Mesenchymal stem cell (in vitro differentiated cells and primary cell): Measurements from ENCODE around the gene MARF1. TPM values are rescaled to one million over a fixed set of nuclear protein-coding genes. Genes with fewer than 3 reads are reported as not detected.
A peak's percentile ranks its signal among the peaks of the same experiment; 100 is the strongest.
"Not testable (repeated sequence)": the region's sequence is repeated elsewhere in the genome, so short reads cannot be mapped to it uniquely, and the experiment has no call there.

Source experiments
- DNase-seq: peaks from one replicate; pipeline ENCODE4 v3.0.0-alpha.2; 2013
- H2AFZ ChIP-seq: one replicate; pipeline ENCODE4 v1.6.1; 2013; ENCODE audit warnings: low read depth, mild to moderate bottlenecking, control low read depth, inconsistent platforms, low read length, moderate library complexity
- H2AK5ac ChIP-seq: 2 replicates; pipeline ENCODE4 v1.6.1; 2013; ENCODE audit warnings: low read length, moderate library complexity, mild to moderate bottlenecking, inconsistent platforms; ENCODE audit not compliant: severe bottlenecking
- H2BK120ac ChIP-seq: one replicate; pipeline ENCODE4 v1.6.1; 2013; ENCODE audit warnings: low read depth, mild to moderate bottlenecking, inconsistent platforms, low read length, moderate library complexity
- H2BK12ac ChIP-seq, 2 experiments: one replicate each; pipeline ENCODE4 v1.6.1; 2013; ENCODE audit warnings: inconsistent platforms in 2 of 2, low read length in 2 of 2, mild to moderate bottlenecking in 2 of 2, moderate library complexity in 2 of 2, control low read depth in 1 of 2
- H2BK15ac ChIP-seq: one replicate; pipeline ENCODE4 v1.6.1; 2013; ENCODE audit warnings: mild to moderate bottlenecking, low read depth, inconsistent platforms; ENCODE audit not compliant: poor library complexity, severe bottlenecking
- H2BK5ac ChIP-seq: 2 replicates; pipeline ENCODE4 v1.6.1; 2013; ENCODE audit warnings: low read depth, mild to moderate bottlenecking, low read length, control low read depth, inconsistent platforms; ENCODE audit not compliant: poor library complexity, severe bottlenecking
- H3K14ac ChIP-seq, 2 experiments: one replicate each; pipeline ENCODE4 v1.6.1; 2013; ENCODE audit warnings: inconsistent platforms in 2 of 2, low read length in 2 of 2, control low read depth in 1 of 2, mild to moderate bottlenecking in 1 of 2, moderate library complexity in 1 of 2
- H3K18ac ChIP-seq, 2 experiments: one replicate each; pipeline ENCODE4 v1.6.1; 2013; ENCODE audit warnings: inconsistent platforms in 2 of 2, low read length in 2 of 2, control low read depth in 1 of 2, low read depth in 1 of 2, mild to moderate bottlenecking in 1 of 2
- H3K23ac ChIP-seq, 2 experiments: one replicate each; pipeline ENCODE4 v1.6.1; 2013; ENCODE audit warnings: inconsistent platforms in 2 of 2, low read length in 2 of 2, mild to moderate bottlenecking in 2 of 2, moderate library complexity in 2 of 2, control low read depth in 1 of 2
- H3K27ac ChIP-seq: 2 replicates; pipeline ENCODE4 v1.5.1; 2013; ENCODE audit warnings: mild to moderate bottlenecking, moderate library complexity, low read length, control low read depth, inconsistent platforms; ENCODE audit not compliant: poor library complexity, severe bottlenecking
- H3K27me3 ChIP-seq, 2 experiments: 2 replicates each; pipeline versions ENCODE4 v1.6.1 to v1.7.0; 2013; ENCODE audit warnings: low read length in 2 of 2, mild to moderate bottlenecking in 2 of 2, moderate library complexity in 2 of 2, control low read depth in 1 of 2, inconsistent platforms in 1 of 2; ENCODE audit not compliant: control insufficient read depth in 1 of 2, insufficient read depth in 1 of 2
- H3K36me3 ChIP-seq, 2 experiments: 2 replicates each; pipeline versions ENCODE4 v1.6.1 to v1.7.0; 2013; ENCODE audit warnings: low read length in 2 of 2, control low read depth in 1 of 2, inconsistent platforms in 1 of 2, low read depth in 1 of 2, mild to moderate bottlenecking in 1 of 2; ENCODE audit not compliant: insufficient read depth in 2 of 2, control insufficient read depth in 1 of 2
- H3K4ac ChIP-seq, 2 experiments: one replicate each; pipeline ENCODE4 v1.6.1; 2013; ENCODE audit warnings: inconsistent platforms in 2 of 2, low read length in 2 of 2, mild to moderate bottlenecking in 2 of 2, moderate library complexity in 2 of 2, control low read depth in 1 of 2, low read depth in 1 of 2
- H3K4me1 ChIP-seq: 2 replicates; pipeline ENCODE4 v1.6.1; 2013; ENCODE audit warnings: low read depth, low read length, control low read depth; ENCODE audit not compliant: control insufficient read depth, insufficient read depth
- H3K4me2 ChIP-seq: 2 replicates; pipeline ENCODE4 v1.6.1; 2013; ENCODE audit warnings: low read length, mild to moderate bottlenecking, inconsistent platforms; ENCODE audit not compliant: poor library complexity, severe bottlenecking
- H3K4me3 ChIP-seq, 2 experiments: 2 replicates each; pipeline versions ENCODE4 v1.5.1 to v1.7.0; 2013; ENCODE audit warnings: low read length in 2 of 2, mild to moderate bottlenecking in 2 of 2, control low read depth in 1 of 2, low read depth in 1 of 2; ENCODE audit not compliant: insufficient read depth in 1 of 2
- H3K79me1 ChIP-seq: replicated peaks from 2 replicates; pipeline ENCODE4 v1.6.1; 2013; ENCODE audit warnings: mild to moderate bottlenecking, control low read depth, low read length, inconsistent platforms; ENCODE audit not compliant: poor library complexity, severe bottlenecking
- H3K9ac ChIP-seq: 2 replicates; pipeline ENCODE4 v1.7.0; 2013; ENCODE audit warnings: mild to moderate bottlenecking, low read length, moderate library complexity
- H3K9me3 ChIP-seq: 2 replicates; pipeline ENCODE4 v1.7.0; 2013; ENCODE audit warnings: mild to moderate bottlenecking, low read length; ENCODE audit not compliant: control insufficient read depth
- H4K8ac ChIP-seq: one replicate; pipeline ENCODE4 v1.6.1; 2013; ENCODE audit warnings: inconsistent platforms, mild to moderate bottlenecking, low read length, moderate library complexity
- H4K91ac ChIP-seq: one replicate; pipeline ENCODE4 v1.6.1; 2013; ENCODE audit warnings: mild to moderate bottlenecking, low read length, inconsistent platforms
- WGBS: methylation state at CpG from one replicate; pipeline ENCODE4 v1.1.7; 2013; ENCODE audit warnings: mixed read lengths; 5-methylcytosine and 5-hydroxymethylcytosine counted together
- polyA plus RNA-seq, 2 experiments: library from polyadenylated mRNA; stranded (reverse); fragments of 200-250 nt; gene quantifications; one replicate each; pipeline ENCODE4 v1.2.3, GENCODE V29; 2013

The MARF1 gene, protein sequence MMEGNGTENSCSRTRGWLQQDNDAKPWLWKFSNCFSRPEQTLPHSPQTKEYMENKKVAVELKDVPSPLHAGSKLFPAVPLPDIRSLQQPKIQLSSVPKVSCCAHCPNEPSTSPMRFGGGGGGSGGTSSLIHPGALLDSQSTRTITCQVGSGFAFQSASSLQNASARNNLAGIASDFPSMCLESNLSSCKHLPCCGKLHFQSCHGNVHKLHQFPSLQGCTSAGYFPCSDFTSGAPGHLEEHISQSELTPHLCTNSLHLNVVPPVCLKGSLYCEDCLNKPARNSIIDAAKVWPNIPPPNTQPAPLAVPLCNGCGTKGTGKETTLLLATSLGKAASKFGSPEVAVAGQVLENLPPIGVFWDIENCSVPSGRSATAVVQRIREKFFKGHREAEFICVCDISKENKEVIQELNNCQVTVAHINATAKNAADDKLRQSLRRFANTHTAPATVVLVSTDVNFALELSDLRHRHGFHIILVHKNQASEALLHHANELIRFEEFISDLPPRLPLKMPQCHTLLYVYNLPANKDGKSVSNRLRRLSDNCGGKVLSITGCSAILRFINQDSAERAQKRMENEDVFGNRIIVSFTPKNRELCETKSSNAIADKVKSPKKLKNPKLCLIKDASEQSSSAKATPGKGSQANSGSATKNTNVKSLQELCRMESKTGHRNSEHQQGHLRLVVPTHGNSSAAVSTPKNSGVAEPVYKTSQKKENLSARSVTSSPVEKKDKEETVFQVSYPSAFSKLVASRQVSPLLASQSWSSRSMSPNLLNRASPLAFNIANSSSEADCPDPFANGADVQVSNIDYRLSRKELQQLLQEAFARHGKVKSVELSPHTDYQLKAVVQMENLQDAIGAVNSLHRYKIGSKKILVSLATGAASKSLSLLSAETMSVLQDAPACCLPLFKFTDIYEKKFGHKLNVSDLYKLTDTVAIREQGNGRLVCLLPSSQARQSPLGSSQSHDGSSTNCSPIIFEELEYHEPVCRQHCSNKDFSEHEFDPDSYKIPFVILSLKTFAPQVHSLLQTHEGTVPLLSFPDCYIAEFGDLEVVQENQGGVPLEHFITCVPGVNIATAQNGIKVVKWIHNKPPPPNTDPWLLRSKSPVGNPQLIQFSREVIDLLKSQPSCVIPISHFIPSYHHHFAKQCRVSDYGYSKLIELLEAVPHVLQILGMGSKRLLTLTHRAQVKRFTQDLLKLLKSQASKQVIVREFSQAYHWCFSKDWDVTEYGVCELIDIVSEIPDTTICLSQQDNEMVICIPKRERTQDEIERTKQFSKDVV (N-terminal part only)
- 20.0 TPM for polyA plus RNA-seq (2013, experiment 1 of 2)
- 16.7 TPM for polyA plus RNA-seq (2013, experiment 2 of 2)

DNA sequence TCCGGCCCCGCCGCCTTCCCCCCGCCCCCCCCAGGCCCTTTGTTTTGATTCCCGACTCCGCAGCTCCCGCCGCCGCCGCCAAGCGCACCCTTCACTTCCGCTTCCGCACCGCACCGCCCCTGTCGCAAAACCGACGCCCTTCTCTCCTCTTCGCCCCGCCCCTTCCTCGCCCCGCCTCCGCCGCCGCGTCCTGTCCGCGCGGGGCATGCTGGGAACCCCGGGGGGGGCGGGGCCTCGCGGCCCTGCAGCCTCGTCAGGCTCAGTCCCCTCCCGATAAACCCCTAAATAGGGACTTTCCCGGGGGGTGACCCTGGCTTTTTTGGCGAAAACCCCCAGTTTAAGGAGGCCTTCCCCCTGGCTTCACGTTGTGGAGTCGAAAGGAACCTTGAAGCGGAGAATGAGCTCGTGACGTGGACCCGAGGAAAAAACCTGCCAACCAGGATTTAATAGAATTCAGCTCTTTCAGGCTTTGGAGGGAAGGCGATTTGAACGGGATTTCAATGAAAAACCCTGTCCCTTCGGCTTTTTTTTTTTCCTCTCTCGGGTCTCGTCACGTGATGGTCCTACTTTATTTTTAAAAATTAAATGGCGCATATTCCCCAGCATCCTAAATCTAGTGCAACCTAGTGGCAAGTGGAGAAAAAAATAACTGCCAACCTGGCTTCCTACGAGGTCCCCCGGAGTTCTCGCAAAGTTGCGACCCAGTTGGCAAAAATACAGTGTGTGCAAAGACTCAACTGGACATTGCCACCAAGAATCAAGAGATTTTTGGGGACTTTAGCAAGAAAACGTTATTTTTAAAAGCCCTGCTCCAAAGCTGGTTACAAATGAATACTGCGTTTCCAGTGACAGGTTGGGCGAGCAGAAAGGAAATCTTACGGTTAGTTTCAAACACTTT is at the start of gene MARF1:
TSS of gene MARF1 (minus strand) at position 107 of the 898 bp plus-strand sequence. CDS start 3,921 bp downstream, outside the sequence.
- Histone ChIP-seq H3K9ac (peak within 1 kb of the TSS; percentile 100), H3K4me1 (peaks cover 3% of the 10 kb centered on the region), H3K79me1 (peaks cover 1% of the 10 kb centered on the region), H3K4me3 (peak within 1 kb of the TSS; percentile 91 to 99), H3K36me3 (peaks cover 4 to 10% of the 10 kb centered on the region in 2 experiments), H3K4ac (peak within 1 kb of the TSS; percentile 98 to 99), H4K8ac (peak within 1 kb of the TSS; percentile 97), H2BK15ac (peak within 1 kb of the TSS; percentile 77), H3K18ac (peak within 1 kb of the TSS; percentile 90 to 99), H2BK120ac (peak within 1 kb of the TSS; percentile 99), H2BK12ac (peak within 1 kb of the TSS; percentile 27 to 56), H2AK5ac (peak within 1 kb of the TSS; percentile 99), H3K4me2 (peak within 1 kb of the TSS; percentile 94), H3K27ac (peak within 1 kb of the TSS; percentile 100), H3K9me3 (no peaks in the 10 kb centered on the region), H3K27me3 (no peaks in the 10 kb centered on the region), H4K91ac (peak within 1 kb of the TSS; percentile 97), H2BK5ac (peak within 1 kb of the TSS; percentile 99), H3K23ac (peak within 1 kb of the TSS in 1 of 2 experiments; percentile 94), H3K14ac (peak within 1 kb of the TSS; percentile 22 to 82), H2AFZ (peak within 1 kb of the TSS; percentile 66)
- DNase-seq, result peak; percentile 95
- WGBS, result 2% methylated on average over 56 of the region's 58 CpGs

DNA sequence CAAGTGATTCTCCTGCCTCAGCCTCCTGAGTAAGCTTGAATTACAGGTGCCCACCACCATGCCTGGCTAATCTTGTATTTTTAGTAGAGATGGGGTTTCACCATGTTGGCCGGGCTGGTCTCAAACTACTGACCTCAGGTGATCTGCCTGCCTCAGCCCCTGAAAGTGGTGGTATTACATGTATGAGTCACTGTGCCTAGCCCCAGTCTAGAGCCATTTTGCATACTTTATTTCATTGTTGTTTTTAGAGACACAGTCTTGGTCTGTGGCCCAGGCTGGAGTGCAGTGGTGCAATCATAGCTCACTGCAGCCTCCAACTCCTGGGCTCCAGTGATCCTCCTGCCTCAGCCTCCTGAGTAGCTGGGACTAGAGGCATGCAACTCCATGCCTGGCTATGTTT is 49.6 kb upstream of the MARF1 start:
- not testable (repeated sequence) for H4K91ac ChIP-seq, H3K4ac ChIP-seq, H2AFZ ChIP-seq, H3K14ac ChIP-seq, H3K27me3 ChIP-seq, H4K8ac ChIP-seq, H2BK15ac ChIP-seq, H3K4me1 ChIP-seq, H2BK5ac ChIP-seq, H2BK12ac ChIP-seq, H2AK5ac ChIP-seq, H3K23ac ChIP-seq, H2BK120ac ChIP-seq, H3K18ac ChIP-seq, DNase-seq, H3K27ac ChIP-seq, H3K9me3 ChIP-seq, H3K9ac ChIP-seq, H3K4me3 ChIP-seq, H3K4me2 ChIP-seq
- 100% methylated on average over 1 of the region's 1 CpG for WGBS
- Histone ChIP-seq H3K36me3 (peaks cover 69 to 79% of the 10 kb centered on the region in 2 experiments), H3K79me1 (peaks cover 15% of the 10 kb centered on the region)

DNA sequence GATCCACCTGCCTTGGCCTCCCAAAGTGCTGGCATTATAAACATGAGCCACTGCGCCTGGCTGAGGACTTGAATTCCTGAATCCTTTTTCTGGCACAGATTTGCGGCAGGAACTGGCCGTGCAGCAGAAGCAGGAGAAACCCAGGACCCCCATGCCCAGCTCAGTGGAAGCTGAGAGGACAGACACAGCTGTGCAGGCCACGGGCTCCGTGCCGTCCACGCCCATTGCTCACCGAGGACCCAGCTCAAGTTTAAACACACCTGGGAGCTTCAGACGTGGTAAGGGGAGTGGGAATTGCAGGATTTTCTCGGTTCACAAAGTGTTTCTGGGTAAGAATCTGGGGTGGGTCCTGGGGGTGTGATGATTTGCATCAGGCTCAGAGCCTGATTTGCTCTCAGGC is 48.1 kb upstream of the MARF1 start:
- no peak overlapping the region for H3K14ac ChIP-seq
- H2AFZ ChIP-seq, result no peak overlapping the region
- H3K9me3 ChIP-seq, result no peaks in the 10 kb centered on the region
- no peak for DNase-seq
- peaks cover 19% of the 10 kb centered on the region for H3K79me1 ChIP-seq
- no peak overlapping the region for H3K9ac ChIP-seq
- no peak overlapping the region for H2BK120ac ChIP-seq
- H2AK5ac ChIP-seq, result no peak overlapping the region
- no peak overlapping the region for H4K91ac ChIP-seq
- no peak overlapping the region for H3K18ac ChIP-seq
- H2BK15ac ChIP-seq, result no peak overlapping the region
- H3K23ac ChIP-seq, result no peak overlapping the region
- no peak overlapping the region for H2BK12ac ChIP-seq
- H3K36me3 ChIP-seq, result peaks cover 67 to 78% of the 10 kb centered on the region in 2 experiments
- H3K27ac ChIP-seq, result no peak overlapping the region
- H3K4me3 ChIP-seq, result no peak overlapping the region
- no peaks in the 10 kb centered on the region for H3K4me1 ChIP-seq
- 96% methylated on average over 10 of the region's 10 CpGs for WGBS
- no peak overlapping the region for H3K4me2 ChIP-seq
- no peak overlapping the region for H4K8ac ChIP-seq
- H2BK5ac ChIP-seq, result no peak overlapping the region
- no peak overlapping the region for H3K4ac ChIP-seq
- no peaks in the 10 kb centered on the region for H3K27me3 ChIP-seq
